ENCODE results near the gene STMP1.
"Not testable (repeated sequence)": the region's sequence is repeated elsewhere in the genome, so short reads cannot be mapped to it uniquely, and the experiment has no call there.

STMP1 gene
- 16.7 to 17.2 reads per million in 2 experiments for total RNA-seq

- peak; percentile 94 for DNase-seq (ENCODE audit: low read depth)
Observed at GRCh38 chr7:135662373-135663114, at the start of gene STMP1. Gene STMP1, plus strand, starts transcription at chr7:135662514.

DNA sequence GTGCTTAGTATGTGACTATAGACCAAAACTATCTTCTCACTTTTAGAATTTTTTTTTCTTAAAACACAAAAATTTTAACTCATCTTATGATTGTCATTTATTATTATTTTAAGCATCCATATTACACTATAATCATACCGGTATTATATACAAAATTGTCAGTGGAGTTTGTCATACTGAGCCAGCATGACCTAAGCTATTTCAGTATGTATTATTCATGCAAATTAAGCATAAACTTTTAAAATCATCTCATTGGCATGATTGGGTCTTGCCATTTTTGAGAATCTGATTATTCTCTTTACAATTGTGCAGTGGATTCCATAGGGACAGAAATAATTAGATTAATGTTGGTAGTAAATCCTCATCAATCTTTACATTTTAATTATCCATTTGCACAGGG lies 46.2 kb upstream of the STMP1 start:
- DNase-seq (ENCODE audit: low read depth) = no peak

- DNase-seq (ENCODE audit: low read depth) = no peak
Observed at GRCh38 chr7:135617781-135618180, 44.5 kb upstream of the STMP1 start.

DNA sequence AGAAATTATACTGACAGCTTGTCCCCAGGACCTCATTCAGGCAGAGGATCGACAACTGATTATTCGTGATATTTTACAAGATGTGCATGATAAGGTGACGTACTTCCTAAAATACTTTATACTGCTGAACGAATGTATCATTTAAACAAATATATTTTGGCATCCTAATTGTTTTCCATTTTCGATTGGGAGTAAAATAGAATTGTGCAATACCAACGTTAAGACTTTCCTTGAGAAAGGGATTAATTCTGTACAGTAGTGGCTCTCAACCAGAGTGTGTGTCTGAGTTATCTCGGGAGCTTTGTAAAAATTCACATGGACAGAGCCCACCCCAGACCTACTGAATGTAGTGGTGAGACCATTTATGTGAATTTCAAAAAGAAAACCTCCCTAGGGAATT lies 43.8 kb upstream of the STMP1 start:
- no peak for DNase-seq (ENCODE audit: low read depth)

DNA sequence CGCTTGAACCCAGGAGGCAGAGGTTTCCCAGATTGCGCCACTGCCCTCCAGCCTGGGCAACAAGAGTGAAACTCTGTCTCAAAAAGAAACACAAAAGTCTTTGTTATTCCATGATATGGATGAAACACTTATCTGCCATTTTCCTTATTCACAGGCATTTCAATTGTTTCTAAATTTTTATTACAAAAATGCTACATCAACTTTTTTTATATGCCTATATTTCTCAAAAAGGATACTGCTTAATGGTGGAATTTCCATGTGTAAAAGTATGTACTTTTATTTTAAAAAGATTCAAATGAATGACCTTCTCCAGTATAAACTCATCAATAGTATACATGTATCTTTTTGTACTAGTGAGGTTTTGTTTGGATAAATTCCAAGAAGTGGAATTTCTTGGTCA lies 41.9 kb upstream of the STMP1 start:
- DNase-seq (ENCODE audit: low read depth) = no peak

DNA sequence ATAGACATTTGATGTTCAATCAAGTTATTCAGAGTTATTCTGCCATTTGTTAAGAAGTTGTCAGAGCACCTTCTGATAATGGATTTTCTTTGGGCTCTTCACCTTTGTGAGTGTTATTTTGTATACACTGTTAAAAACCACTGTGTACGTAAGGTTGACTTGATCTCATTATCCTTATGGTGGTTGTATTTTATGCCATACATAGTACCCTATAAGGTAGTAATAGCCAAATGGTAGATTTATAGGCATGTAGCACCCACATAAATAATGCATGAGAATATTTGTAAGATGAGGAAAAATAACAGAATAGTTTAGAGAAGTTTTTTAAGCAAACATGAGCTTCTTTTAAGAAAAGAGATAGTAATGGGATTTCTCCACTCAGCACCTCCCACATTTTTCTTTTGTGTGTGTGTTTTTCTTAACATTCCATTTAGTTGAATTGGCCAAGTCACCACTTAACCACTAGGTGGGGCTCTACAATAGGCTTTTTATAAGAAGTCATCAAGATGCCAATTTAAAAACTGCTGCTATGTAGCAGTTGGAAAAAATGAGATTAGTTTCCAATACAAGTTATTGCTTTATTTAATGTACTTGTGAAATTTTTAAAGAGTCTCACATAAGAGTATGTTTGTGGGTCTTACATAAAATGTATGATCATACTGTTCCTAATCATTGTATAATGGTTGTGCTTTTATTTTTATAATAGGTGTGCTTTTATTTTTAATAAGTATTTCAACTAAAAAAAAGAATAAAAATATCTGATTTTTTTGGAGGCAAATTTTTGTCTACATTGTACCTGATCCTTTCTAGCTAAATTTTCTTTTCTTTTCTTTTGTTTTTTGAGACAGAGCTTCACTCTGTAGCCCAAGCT lies 41.1 kb upstream of the STMP1 start:
- DNase-seq (ENCODE audit: low read depth) = no peak

DNA sequence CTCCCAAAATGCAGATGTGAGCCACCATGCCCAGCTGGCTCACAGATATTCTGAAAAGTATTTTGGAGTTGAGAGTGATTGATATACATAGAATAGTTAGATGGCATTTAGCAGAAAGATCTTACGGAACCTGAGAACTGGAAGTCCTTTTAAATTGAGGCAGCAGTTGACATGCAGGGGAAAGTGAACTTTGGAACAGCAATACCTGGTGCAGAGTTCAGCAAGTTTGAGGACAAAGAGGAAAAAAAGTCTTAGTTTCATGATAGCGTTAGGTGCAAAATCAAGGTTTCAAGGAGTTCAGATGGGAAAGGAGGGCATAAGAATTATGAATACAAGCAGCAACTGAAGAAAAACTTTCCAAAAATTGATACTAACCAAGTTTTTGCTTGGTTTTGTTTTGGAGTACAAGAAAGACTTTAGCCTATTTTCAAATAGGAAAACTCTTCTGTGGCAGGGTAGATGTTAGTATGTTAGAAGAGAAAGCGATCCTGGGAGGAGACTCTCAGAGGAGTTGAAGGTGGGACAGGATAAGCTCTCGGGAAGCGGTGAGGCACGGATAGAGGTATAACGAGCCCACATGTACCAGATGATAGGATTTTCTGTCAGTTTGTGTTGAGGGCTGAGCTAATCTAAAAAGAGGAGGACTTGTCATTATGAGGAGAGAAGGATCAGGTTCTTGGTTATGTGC lies 28.0 kb upstream of the STMP1 start:
- DNase-seq (ENCODE audit: low read depth) = no peak

DNA sequence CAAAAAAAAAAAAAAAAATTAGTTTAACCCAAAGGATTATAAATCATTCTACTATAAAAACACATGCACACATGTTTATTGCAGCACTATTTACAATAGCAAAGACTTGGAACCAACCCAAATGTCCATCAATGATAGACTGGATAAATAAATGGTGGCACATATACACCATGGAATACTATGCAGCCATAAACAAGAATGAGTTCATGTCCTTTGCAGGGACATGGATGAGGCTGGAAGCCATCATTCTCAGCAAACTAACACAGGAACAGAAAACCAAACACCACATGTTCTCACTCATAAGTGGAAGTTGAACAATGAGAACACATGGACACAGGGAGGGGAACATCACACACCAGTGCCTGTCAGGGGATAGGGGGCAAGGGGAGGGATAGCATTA lies 22.6 kb upstream of the STMP1 start:
- not testable (repeated sequence) for DNase-seq (ENCODE audit: low read depth)

- no peak for DNase-seq (ENCODE audit: low read depth)
Observed at GRCh38 chr7:135644154-135644553, 18.2 kb upstream of the STMP1 start.

- no peak for DNase-seq (ENCODE audit: low read depth)
Observed at GRCh38 chr7:135644729-135645128, 17.6 kb upstream of the STMP1 start.

DNA sequence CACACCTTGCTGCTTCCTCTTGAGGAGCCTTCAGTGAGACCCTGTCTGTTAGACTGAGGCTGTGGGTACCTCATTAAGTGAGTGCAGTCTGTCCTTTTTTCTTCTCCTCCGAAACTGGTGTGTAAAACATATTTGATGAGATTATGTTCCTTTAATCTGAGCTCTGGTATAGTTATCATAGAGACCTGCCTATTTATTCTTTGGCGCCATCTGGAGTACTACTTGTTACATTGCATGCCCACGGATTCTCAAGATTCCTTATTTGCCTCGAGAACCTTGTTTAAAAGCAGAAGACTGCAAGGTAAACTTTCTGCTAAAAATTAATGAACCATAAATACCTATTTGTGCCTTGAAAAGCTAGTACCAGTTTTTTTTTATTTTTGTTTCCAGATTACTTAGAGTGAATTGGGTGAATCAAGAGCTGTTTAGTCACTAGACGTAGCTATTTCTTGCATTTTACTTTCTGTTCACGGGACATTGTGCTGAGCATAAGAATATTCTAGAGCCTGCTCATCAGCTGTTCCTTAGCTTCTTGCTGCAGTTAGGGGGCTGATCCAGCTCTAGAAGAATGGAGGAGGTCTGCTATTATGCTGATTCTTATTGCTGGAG lies 16.9 kb upstream of the STMP1 start:
- no peak for DNase-seq (ENCODE audit: low read depth)

- no peak for DNase-seq (ENCODE audit: low read depth)
Observed at GRCh38 chr7:135647755-135648154, 14.6 kb upstream of the STMP1 start.

DNA sequence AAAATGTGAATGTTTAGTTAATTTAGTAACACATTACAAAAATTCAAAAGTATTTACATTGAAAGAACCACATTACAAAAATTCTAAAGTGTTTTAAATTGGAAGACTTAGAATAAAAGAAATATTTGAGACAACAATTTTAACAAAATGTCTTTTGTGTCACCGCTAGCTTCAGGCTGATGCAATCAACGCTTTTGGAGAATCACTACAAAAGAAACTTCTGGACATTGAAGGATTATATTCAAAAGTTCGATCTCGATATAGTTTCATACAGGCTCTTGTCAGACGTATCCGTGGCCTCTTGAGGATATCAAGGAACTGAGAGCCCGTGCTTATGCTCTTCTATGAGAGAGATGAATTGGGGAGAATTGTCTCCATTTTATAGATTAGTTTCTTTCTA lies 14.1 kb upstream of the STMP1 start:
- DNase-seq (ENCODE audit: low read depth) = no peak

DNA sequence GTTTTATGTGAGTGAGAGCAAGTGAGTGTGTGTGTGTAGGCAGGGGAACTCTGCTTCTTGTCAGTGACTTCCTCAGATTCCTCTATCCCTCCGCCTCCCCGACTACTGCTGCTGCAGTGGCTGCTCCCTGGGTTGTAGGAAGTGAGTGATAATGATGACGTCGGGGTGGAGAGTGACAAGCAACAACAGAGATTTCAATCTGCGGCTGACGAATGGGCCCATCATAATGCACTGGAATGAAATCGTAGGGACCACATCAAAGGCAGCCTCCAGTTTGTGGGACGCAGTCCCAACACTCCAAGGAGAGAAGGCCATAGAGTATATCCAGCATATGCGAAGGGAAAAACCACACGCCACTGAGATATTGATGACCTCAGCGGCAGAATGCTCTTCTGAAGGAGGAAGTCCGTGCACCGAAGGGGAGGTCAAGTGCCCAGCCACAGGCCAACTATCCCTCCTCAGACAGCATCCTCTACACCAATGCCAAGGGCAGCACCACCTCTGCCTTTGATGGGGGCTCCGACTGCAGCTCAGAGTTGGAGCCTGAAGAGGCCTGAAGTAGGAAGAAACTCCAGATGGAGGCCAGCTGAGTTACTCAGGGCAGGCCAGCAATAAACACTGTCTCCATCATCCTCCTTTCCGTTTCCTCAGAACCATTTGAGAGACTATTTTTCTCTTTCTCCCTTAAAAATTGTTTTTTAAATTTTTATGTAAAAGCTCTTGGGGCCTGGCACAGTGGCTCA lies 11.3 kb upstream of the STMP1 start:
- DNase-seq (ENCODE audit: low read depth) = no peak

DNA sequence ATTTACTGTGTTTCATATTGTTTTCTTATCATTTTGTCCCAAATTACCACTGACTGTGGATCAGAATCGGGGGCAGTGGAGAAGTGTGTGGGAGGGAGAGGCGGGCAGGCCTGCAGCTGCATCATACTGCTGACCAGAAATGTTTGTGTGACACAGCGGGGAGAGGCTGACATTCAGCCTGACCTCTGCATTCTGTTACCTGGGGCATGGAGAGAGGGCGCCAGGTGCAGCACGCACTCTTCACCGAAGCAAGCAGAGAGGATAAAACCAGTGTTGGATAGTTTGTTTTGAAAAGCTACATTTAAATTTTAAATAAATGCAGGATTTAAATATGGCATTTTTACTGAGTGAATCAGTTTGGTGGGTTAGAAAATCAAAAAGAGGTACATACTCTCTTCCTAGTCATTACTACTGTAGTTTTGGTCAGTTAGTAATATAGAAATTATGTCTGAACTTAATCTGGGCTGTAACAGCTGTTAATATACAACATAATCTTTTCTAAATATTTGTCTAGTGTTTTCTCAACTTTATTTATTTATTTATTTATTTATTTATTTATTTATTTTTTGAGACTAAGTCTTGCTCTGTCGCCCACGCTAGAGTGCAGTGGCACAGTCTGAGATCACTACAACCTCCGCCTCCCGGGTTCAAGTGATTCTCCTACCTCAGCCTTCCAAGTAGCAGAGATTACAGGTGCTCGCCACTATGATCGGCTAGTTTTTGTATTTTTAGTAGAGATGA lies 8.8 kb upstream of the STMP1 start:
- no peak for DNase-seq (ENCODE audit: low read depth)

GRCh38 chr7:135658564-135658963 lies 3.8 kb upstream of the STMP1 start:
- DNase-seq (ENCODE audit: low read depth) = no peak

DNA sequence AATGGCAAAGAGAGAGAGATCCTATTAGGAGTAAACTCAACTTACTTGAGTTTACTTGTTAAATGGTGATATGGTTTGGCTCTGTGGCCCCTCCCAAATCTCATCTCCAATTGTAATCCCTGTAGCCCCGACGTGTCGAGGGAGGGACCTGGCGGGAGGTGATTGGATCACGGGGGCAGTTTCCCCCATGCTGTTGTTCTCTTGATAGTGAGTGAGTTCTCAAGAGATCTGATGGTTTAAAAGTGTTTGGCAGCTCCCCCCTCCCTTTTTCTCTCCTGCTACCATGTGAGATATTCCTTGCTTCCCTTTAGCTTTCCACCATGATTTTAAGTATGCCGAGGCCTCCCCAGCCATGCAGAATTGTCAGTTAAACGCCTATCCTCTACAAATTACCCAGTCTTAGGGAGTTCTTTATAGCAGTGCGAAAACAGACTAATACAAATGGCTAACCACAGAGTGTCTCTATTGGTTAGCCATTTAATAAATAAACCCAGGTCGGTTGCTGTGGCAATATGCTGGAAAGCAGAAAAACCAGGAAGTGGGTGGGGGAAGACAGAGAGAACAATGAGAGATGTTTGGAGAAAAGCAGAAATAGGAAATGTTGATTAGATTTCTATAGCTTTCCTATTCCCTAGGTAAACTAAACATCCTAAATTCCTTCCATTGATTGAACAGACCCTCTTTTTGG lies 3.0 kb upstream of the STMP1 start:
- DNase-seq (ENCODE audit: low read depth) = no peak

GRCh38 chr7:135661311-135662122 lies 797 bp upstream of the STMP1 start:
- no peak for DNase-seq (ENCODE audit: low read depth)

DNA sequence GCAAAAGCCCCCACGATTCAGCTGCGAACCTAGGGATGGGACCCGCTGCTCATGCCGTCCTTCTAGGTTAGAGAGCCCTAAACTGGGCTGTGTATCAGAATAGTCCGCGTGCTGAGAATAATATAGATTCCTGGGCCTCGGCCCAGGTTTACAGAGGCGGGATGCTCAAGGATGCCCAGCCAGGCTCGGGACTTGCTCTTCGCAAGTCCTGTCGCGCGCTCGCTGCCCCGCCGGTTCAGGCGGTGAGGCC lies 266 bp upstream of the STMP1 start:
- no peak for DNase-seq (ENCODE audit: low read depth)
